ENCODE data around the gene NDC1. TPM values are rescaled to one million over a fixed set of nuclear protein-coding genes. Genes with fewer than 3 reads are reported as not detected.
"Not testable (repeated sequence)": the region's sequence is repeated elsewhere in the genome, so short reads cannot be mapped to it uniquely, and the experiment has no call there.

The NDC1 gene
- total and polyA plus RNA-seq, 7 experiments from 2014 or later = 6.9 to 20.2 (median 10.8) TPM

DNA sequence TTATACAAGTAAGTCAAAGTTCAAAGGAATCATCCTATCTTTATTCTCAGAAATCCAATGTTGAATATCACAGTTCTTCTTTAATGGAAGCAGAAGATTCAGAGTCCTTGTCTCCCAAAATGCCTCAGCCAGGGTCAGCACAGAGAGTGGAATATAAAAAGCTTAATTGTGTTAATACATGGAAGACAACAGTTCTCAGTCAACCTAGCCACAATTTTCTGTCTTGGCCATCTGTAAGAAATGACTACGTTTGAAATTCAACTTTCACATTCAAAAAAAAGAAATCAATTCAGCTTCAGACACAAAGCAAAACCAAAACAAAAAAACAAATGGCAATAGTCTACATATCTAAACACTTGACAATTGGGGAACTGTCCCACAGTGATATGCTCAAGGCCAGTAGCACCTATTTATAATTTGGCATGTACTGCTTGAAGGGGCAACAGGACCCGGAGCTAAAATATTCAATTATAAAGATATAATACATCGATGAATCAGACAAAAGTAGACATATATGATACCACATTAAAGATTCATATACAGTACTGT, 71.8 kb downstream of the NDC1 start:
- Histone ChIP-seq H3K4me1 (ENCODE audit: control insufficient read depth in 2 of 2, insufficient read depth in 2 of 2, low read length in 2 of 2) (no peaks in the 10 kb centered on the region), H3K27ac (ENCODE audit: low read depth, low read length) (no peak overlapping the region), H3K36me3 (ENCODE audit: control insufficient read depth in 2 of 3, insufficient read depth in 3 of 3, low read length in 3 of 3) (peaks cover 0 to 10% (median 0%) of the 10 kb centered on the region in 3 experiments), H3K27me3 (ENCODE audit: control insufficient read depth in 2 of 2, insufficient read depth in 2 of 2, low read length in 2 of 2) (no peaks in the 10 kb centered on the region), H3K9me3 (ENCODE audit: control insufficient read depth in 2 of 3, low read length in 3 of 3) (peaks cover 0 to 5% (median 0%) of the 10 kb centered on the region in 3 experiments), H3K4me3 (ENCODE audit: low read length) (no peak overlapping the region)
- H3K4me3 Mint-ChIP-seq = peak overlapping the region in 2 of 10 donors; percentile 12 to 77
- H3K4me1 Mint-ChIP-seq = peaks cover 0 to 29% (median 0%) of the 10 kb centered on the region in 7 donors
- no peak for ATAC-seq
- peaks cover 3 to 79% (median 54%) of the 10 kb centered on the region in 5 donors for H3K36me3 Mint-ChIP-seq
- H3K9me3 Mint-ChIP-seq = peaks cover 0 to 19% (median 4%) of the 10 kb centered on the region in 11 donors
- H3K27ac Mint-ChIP-seq = peak overlapping the region in 2 of 9 donors; percentile 56 to 93
- ChIA-PET POLR2A (interaction anchor here (0.6 kb wide), 1 partner anchor 23 kb away, joined by 4 read pairs; no protein-coding TSS in a partner anchor), CTCF (interaction anchor here (0.6 kb wide), 1 partner anchor 12 kb away, joined by 3 read pairs; no protein-coding TSS in a partner anchor)
- intact Hi-C loops (cut with micrococcal nuclease) = no loop called here
- no peak for DNase-seq
- H3K27me3 Mint-ChIP-seq = no peaks in the 10 kb centered on the region

DNA sequence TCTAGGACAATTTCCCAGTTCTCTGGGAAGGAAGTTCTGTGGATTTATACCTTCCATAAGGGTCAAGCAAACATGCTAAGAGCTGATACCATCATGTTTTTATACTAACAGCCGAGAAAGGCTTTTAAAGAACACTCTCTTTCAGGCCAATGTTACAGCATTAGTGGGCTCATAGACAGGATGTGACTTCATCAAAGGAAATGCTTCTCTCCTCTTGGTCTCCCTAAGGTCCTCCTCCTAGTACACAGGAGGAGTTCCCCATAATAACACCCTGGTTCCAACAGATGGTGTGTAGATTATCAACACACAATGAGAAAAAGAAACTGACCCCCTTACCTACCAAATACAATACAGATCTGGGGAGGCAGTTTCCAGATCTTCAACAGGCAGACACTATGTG, 72.4 kb downstream of the NDC1 start:
- H3K4me1 ChIP-seq (ENCODE audit: control insufficient read depth in 2 of 2, insufficient read depth in 2 of 2, low read length in 2 of 2) = no peaks in the 10 kb centered on the region
- ATAC-seq = peak; percentile 73
- H3K27ac ChIP-seq (ENCODE audit: low read depth, low read length) = no peak overlapping the region
- H3K4me3 ChIP-seq (ENCODE audit: low read length) = no peak overlapping the region
- peaks cover 0 to 29% (median 0%) of the 10 kb centered on the region in 7 donors for H3K4me1 Mint-ChIP-seq
- no peaks in the 10 kb centered on the region for H3K27me3 Mint-ChIP-seq
- POLR2A ChIA-PET = no interaction called here
- peak overlapping the region in 1 of 10 donors; percentile 77 for H3K4me3 Mint-ChIP-seq
- H3K36me3 Mint-ChIP-seq = peaks cover 3 to 73% (median 48%) of the 10 kb centered on the region in 5 donors
- H3K9me3 ChIP-seq (ENCODE audit: control insufficient read depth in 2 of 3, low read length in 3 of 3) = peaks cover 0 to 5% (median 0%) of the 10 kb centered on the region in 3 experiments
- H3K36me3 ChIP-seq (ENCODE audit: control insufficient read depth in 2 of 3, insufficient read depth in 3 of 3, low read length in 3 of 3) = peaks cover 0 to 8% (median 0%) of the 10 kb centered on the region in 3 experiments
- intact Hi-C loops (cut with micrococcal nuclease) = loop anchor here in 1 of 2 donors (1.0 kb wide), 1 partner anchor 73 kb away; the partner anchor contains the start of gene NDC1
- H3K27me3 ChIP-seq (ENCODE audit: control insufficient read depth in 2 of 2, insufficient read depth in 2 of 2, low read length in 2 of 2) = no peaks in the 10 kb centered on the region
- peaks cover 0 to 19% (median 4%) of the 10 kb centered on the region in 11 donors for H3K9me3 Mint-ChIP-seq
- H3K27ac Mint-ChIP-seq = peak overlapping the region in 2 of 9 donors; percentile 56 to 93
- no peak for DNase-seq
- CTCF ChIA-PET = interaction anchor here (0.6 kb wide), 1 partner anchor 12 kb away, joined by 3 read pairs; no protein-coding TSS in a partner anchor

DNA sequence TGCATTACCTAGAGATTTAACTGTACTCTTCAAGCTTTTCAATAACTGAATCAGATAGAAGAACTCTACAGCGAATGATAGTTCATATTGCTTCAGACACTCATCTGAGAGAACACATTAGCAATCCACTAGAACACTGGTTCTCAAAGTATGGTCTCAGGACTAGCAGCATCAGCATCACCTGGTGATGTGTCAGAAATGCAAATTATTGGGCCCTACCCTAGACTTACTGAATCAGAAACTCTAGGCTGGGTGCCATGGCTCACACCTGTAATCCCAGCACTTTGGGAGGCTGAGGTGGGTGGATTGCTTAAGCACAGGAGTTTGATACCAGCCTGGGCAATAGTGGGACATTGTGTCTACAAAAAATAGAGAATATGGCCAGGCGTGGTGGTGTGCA, 74.2 kb downstream of the NDC1 start:
- no peaks in the 10 kb centered on the region for H3K27me3 Mint-ChIP-seq
- Histone ChIP-seq H3K27ac (ENCODE audit: low read depth, low read length) (no peak overlapping the region), H3K4me1 (ENCODE audit: control insufficient read depth in 2 of 2, insufficient read depth in 2 of 2, low read length in 2 of 2) (no peaks in the 10 kb centered on the region), H3K27me3 (ENCODE audit: control insufficient read depth in 2 of 2, insufficient read depth in 2 of 2, low read length in 2 of 2) (no peaks in the 10 kb centered on the region), H3K9me3 (ENCODE audit: control insufficient read depth in 2 of 3, low read length in 3 of 3) (peaks cover 0 to 5% (median 0%) of the 10 kb centered on the region in 3 experiments), H3K36me3 (ENCODE audit: control insufficient read depth in 2 of 3, insufficient read depth in 3 of 3, low read length in 3 of 3) (peaks cover 0 to 5% (median 0%) of the 10 kb centered on the region in 3 experiments), H3K4me3 (ENCODE audit: low read length) (no peak overlapping the region)
- CTCF ChIA-PET = interaction anchor here (0.9 kb wide), 1 partner anchor 16 kb away, joined by 3 read pairs; no protein-coding TSS in a partner anchor
- no peak for ATAC-seq
- H3K4me1 Mint-ChIP-seq = peaks cover 0 to 29% (median 0%) of the 10 kb centered on the region in 7 donors
- POLR2A ChIA-PET = no interaction called here
- no peak overlapping the region for H3K4me3 Mint-ChIP-seq
- H3K27ac Mint-ChIP-seq = peak overlapping the region in 1 of 9 donors; percentile 25
- peaks cover 0 to 19% (median 4%) of the 10 kb centered on the region in 11 donors for H3K9me3 Mint-ChIP-seq
- H3K36me3 Mint-ChIP-seq = peaks cover 3 to 73% (median 47%) of the 10 kb centered on the region in 5 donors
- intact Hi-C loops (cut with micrococcal nuclease) = no loop called here
- no peak for DNase-seq

DNA sequence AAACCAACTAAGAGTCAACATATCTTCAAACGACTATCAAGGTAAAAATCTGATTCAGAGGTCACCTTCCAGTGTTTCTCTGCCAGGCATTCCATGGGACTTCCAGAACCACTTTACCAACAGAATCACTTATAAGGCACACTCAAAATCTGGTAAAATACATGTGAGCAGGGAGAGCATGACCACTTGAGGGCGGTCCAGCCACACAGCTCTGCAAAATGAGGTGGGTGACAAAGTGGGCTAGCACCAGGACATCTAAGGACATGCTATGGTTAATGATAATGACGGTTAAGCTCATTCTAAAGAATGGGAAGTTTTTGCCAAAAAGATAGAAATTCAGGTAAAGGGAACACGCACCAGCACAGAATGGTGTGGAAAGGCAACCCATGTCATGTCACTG, 74.6 kb downstream of the NDC1 start:
- ChIA-PET POLR2A (no interaction called here), CTCF (no interaction called here)
- Mint-ChIP-seq H3K36me3 (peaks cover 3 to 69% (median 47%) of the 10 kb centered on the region in 5 donors), H3K4me3 (no peak overlapping the region), H3K27me3 (no peaks in the 10 kb centered on the region), H3K27ac (no peak overlapping the region), H3K9me3 (peaks cover 0 to 19% (median 4%) of the 10 kb centered on the region in 11 donors), H3K4me1 (peaks cover 0 to 29% (median 0%) of the 10 kb centered on the region in 7 donors)
- Histone ChIP-seq H3K27me3 (ENCODE audit: control insufficient read depth in 2 of 2, insufficient read depth in 2 of 2, low read length in 2 of 2) (no peaks in the 10 kb centered on the region), H3K9me3 (ENCODE audit: control insufficient read depth in 2 of 3, low read length in 3 of 3) (peaks cover 0 to 5% (median 0%) of the 10 kb centered on the region in 3 experiments), H3K4me1 (ENCODE audit: control insufficient read depth in 2 of 2, insufficient read depth in 2 of 2, low read length in 2 of 2) (no peaks in the 10 kb centered on the region), H3K4me3 (ENCODE audit: low read length) (no peak overlapping the region), H3K27ac (ENCODE audit: low read depth, low read length) (no peak overlapping the region), H3K36me3 (ENCODE audit: control insufficient read depth in 2 of 3, insufficient read depth in 3 of 3, low read length in 3 of 3) (peaks cover 0 to 4% (median 0%) of the 10 kb centered on the region in 3 experiments)
- DNase-seq = no peak
- no peak for ATAC-seq
- intact Hi-C loops (cut with micrococcal nuclease) = no loop called here

DNA sequence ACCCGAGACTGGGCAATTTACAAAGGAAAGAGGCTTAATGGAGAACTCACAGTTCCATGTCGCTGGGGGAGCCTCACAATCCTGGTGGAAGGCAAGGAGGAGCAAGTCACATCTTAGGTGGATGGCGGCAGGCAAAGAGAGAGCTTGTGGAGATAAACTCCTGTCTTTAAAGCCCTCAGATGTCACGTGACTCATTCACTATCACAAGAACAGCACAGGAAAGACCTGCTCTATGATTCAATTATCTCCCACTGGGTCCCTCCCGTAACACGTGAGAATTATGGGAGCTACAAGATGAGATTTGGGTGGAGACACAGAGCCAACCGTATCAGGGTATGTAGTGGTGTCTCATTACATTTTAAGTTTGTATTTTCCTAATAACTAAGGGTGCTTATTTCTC, 77.6 kb downstream of the NDC1 start:
- H3K27ac ChIP-seq (ENCODE audit: low read depth, low read length); POLR2A ChIA-PET; H3K4me3 ChIP-seq (ENCODE audit: low read length); H3K27me3 ChIP-seq (ENCODE audit: control insufficient read depth in 2 of 2, insufficient read depth in 2 of 2, low read length in 2 of 2); H3K36me3 ChIP-seq (ENCODE audit: control insufficient read depth in 2 of 3, insufficient read depth in 3 of 3, low read length in 3 of 3); H3K27me3 Mint-ChIP-seq; H3K4me1 ChIP-seq (ENCODE audit: control insufficient read depth in 2 of 2, insufficient read depth in 2 of 2, low read length in 2 of 2); H3K9me3 ChIP-seq (ENCODE audit: control insufficient read depth in 2 of 3, low read length in 3 of 3); DNase-seq; H3K4me3 Mint-ChIP-seq; H3K4me1 Mint-ChIP-seq; intact Hi-C loops (cut with micrococcal nuclease); CTCF ChIA-PET; ATAC-seq; H3K27ac Mint-ChIP-seq: not testable (repeated sequence)
- H3K36me3 Mint-ChIP-seq = peaks cover 3 to 46% (median 36%) of the 10 kb centered on the region in 5 donors
- peaks cover 0 to 19% (median 4%) of the 10 kb centered on the region in 11 donors for H3K9me3 Mint-ChIP-seq

DNA sequence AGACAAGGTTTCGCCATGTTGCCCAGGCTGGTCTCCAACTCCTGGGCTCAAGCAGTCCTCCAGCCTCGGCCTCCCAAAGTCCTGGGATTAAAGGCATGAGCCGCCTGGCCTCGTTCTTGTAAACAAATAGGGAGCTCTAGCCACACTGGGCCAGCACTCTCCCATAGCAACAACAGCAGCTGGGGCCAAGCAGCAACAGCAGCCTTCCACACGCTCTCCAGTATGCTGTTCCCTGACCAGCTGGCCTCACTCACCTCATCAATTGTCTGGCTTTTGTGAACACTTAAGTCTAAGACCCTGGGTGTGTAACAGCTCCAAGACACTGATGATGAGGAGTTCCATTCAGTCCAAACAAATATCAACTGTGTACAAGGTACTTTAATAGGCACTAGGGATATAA, 82.2 kb downstream of the NDC1 start:
- DNase-seq = no peak
- peaks cover 0 to 11% (median 4%) of the 10 kb centered on the region in 5 donors for H3K36me3 Mint-ChIP-seq
- no peak for ATAC-seq
- no peaks in the 10 kb centered on the region for H3K4me1 Mint-ChIP-seq
- Histone ChIP-seq H3K4me1 (ENCODE audit: control insufficient read depth in 2 of 2, insufficient read depth in 2 of 2, low read length in 2 of 2) (no peaks in the 10 kb centered on the region), H3K27ac (ENCODE audit: low read depth, low read length) (no peak overlapping the region), H3K9me3 (ENCODE audit: control insufficient read depth in 2 of 3, low read length in 3 of 3) (no peaks in the 10 kb centered on the region), H3K36me3 (ENCODE audit: control insufficient read depth in 2 of 3, insufficient read depth in 3 of 3, low read length in 3 of 3) (no peaks in the 10 kb centered on the region), H3K27me3 (ENCODE audit: control insufficient read depth in 2 of 2, insufficient read depth in 2 of 2, low read length in 2 of 2) (no peaks in the 10 kb centered on the region), H3K4me3 (ENCODE audit: low read length) (no peak overlapping the region)
- no peak overlapping the region for H3K4me3 Mint-ChIP-seq
- CTCF ChIA-PET = no interaction called here
- POLR2A ChIA-PET = no interaction called here
- H3K9me3 Mint-ChIP-seq = no peaks in the 10 kb centered on the region
- H3K27me3 Mint-ChIP-seq = peaks cover 0 to 1% (median 0%) of the 10 kb centered on the region in 5 donors
- no peak overlapping the region for H3K27ac Mint-ChIP-seq
- intact Hi-C loops (cut with micrococcal nuclease) = no loop called here

All from naive thymus-derived CD4-positive, alpha-beta T cell (primary cell).